ENCODE measurements around the gene B3GALT6.

- TF ChIP-seq CTCF (IDR thresholded peaks at IDR 0.05) (no peak), EP300 (IDR thresholded peaks at IDR 0.05) (no peak)
Observed at GRCh38 chr1:1228187-1228586, 3.9 kb upstream of the B3GALT6 start.

Data from stomach (tissue), 4 donors.